H9 (cell line): ENCODE data around the gene SYT7. TPM values are rescaled to one million over a fixed set of nuclear protein-coding genes. Genes with fewer than 3 reads are reported as not detected.

ENCODE experiments used
- DNase-seq: peaks from one replicate; pipeline ENCODE4 v3.0.0-alpha.2; 2017
- H2AFZ ChIP-seq: one replicate; pipeline ENCODE4 v1.6.1; 2013; ENCODE audit warnings: mild to moderate bottlenecking, low read length, control low read depth, moderate library complexity
- H2AK5ac ChIP-seq: 2 replicates; pipeline ENCODE4 v1.6.1; 2013; ENCODE audit warnings: low read length, control low read depth, mixed read lengths; ENCODE audit not compliant: insufficient read length
- H2BK120ac ChIP-seq: one replicate; pipeline ENCODE4 v1.6.1; 2013; ENCODE audit warnings: low read depth, mild to moderate bottlenecking, low read length, control low read depth, inconsistent platforms; ENCODE audit not compliant: poor library complexity, severe bottlenecking
- H2BK12ac ChIP-seq: 2 replicates; pipeline ENCODE4 v1.6.1; 2013; ENCODE audit warnings: low read length, control low read depth, mixed read lengths, low read depth; ENCODE audit not compliant: insufficient read length
- H2BK15ac ChIP-seq: 2 replicates; pipeline ENCODE4 v1.6.1; 2013; ENCODE audit warnings: low read depth, low read length, control low read depth
- H2BK20ac ChIP-seq: one replicate; pipeline ENCODE4 v1.6.1; 2013; ENCODE audit warnings: low read depth, mild to moderate bottlenecking, low read length, control low read depth, inconsistent platforms; ENCODE audit not compliant: poor library complexity, severe bottlenecking
- H2BK5ac ChIP-seq: 2 replicates; pipeline ENCODE4 v1.6.1; 2013; ENCODE audit warnings: low read length, control low read depth, mixed read lengths; ENCODE audit not compliant: insufficient read length
- H3K14ac ChIP-seq: 2 replicates; pipeline ENCODE4 v1.6.1; 2013; ENCODE audit warnings: low read length, control low read depth; ENCODE audit not compliant: insufficient read depth
- H3K18ac ChIP-seq: 2 replicates; pipeline ENCODE4 v1.6.1; 2013; ENCODE audit warnings: low read depth, mild to moderate bottlenecking, mixed read lengths, low read length, control low read depth; ENCODE audit not compliant: insufficient read length
- H3K23ac ChIP-seq: 2 replicates; pipeline ENCODE4 v1.6.1; 2013; ENCODE audit warnings: low read length, control low read depth, mixed read lengths, low read depth; ENCODE audit not compliant: insufficient read length
- H3K23me2 ChIP-seq: 2 replicates; pipeline ENCODE4 v1.6.1; 2013; ENCODE audit warnings: low read depth, mild to moderate bottlenecking, mixed read lengths, low read length, control low read depth; ENCODE audit not compliant: insufficient read length, poor library complexity, severe bottlenecking
- H3K27ac ChIP-seq: 2 replicates; pipeline ENCODE4 v1.5.1; 2013; ENCODE audit warnings: low read length, control low read depth, mixed read lengths, low read depth; ENCODE audit not compliant: insufficient read length
- H3K27me3 ChIP-seq: 2 replicates; pipeline ENCODE4 v1.6.1; 2013; ENCODE audit warnings: low read length, control low read depth, inconsistent platforms; ENCODE audit not compliant: insufficient read depth
- H3K4ac ChIP-seq: 2 replicates; pipeline ENCODE4 v1.6.1; 2013; ENCODE audit warnings: low read depth, mild to moderate bottlenecking, control low read depth, inconsistent platforms, low read length, moderate library complexity
- H3K4me1 ChIP-seq: 2 replicates; pipeline ENCODE4 v1.6.1; 2013; ENCODE audit warnings: low read length, control low read depth, inconsistent platforms; ENCODE audit not compliant: insufficient read depth
- H3K4me2 ChIP-seq: 2 replicates; pipeline ENCODE4 v1.6.1; 2013; ENCODE audit warnings: low read length, control low read depth, mixed read lengths; ENCODE audit not compliant: insufficient read length, insufficient read depth
- H3K56ac ChIP-seq: 2 replicates; pipeline ENCODE4 v1.6.1; 2013; ENCODE audit warnings: low read depth, mild to moderate bottlenecking, mixed read lengths, low read length, control low read depth; ENCODE audit not compliant: insufficient read length
- H3K79me1 ChIP-seq: 2 replicates; pipeline ENCODE4 v1.6.1; 2013; ENCODE audit warnings: low read depth, mild to moderate bottlenecking, moderate library complexity, low read length, control low read depth, inconsistent platforms; ENCODE audit not compliant: insufficient read depth, poor library complexity, severe bottlenecking
- H3K79me2 ChIP-seq: 2 replicates; pipeline ENCODE4 v1.6.1; 2013; ENCODE audit warnings: low read length, control low read depth, inconsistent platforms; ENCODE audit not compliant: insufficient read depth
- H3K9ac ChIP-seq: 2 replicates; pipeline ENCODE4 v1.6.1; 2013; ENCODE audit warnings: low read length, control low read depth, mixed read lengths; ENCODE audit not compliant: insufficient read length; ENCODE audit errors: extremely low read depth
- H3K9me3 ChIP-seq: one replicate; pipeline ENCODE4 v1.6.1; 2013; ENCODE audit warnings: low read depth, low read length, inconsistent platforms; ENCODE audit not compliant: control insufficient read depth
- H3T11ph ChIP-seq: one replicate; pipeline ENCODE4 v1.6.1; 2013; ENCODE audit warnings: mild to moderate bottlenecking, low read length, control low read depth, inconsistent platforms
- H4K20me1 ChIP-seq: one replicate; pipeline ENCODE4 v1.6.1; 2013; ENCODE audit not compliant: control insufficient read depth, insufficient read length, insufficient read depth
- H4K5ac ChIP-seq: 2 replicates; pipeline ENCODE4 v1.6.1; 2013; ENCODE audit warnings: low read depth, mild to moderate bottlenecking, mixed read lengths, low read length, control low read depth; ENCODE audit not compliant: insufficient read length
- H4K8ac ChIP-seq: replicated peaks from 2 replicates; pipeline ENCODE4 v1.6.1; 2013; ENCODE audit warnings: low read length, control low read depth, mixed read lengths, low read depth; ENCODE audit not compliant: insufficient read length
- H4K91ac ChIP-seq: 2 replicates; pipeline ENCODE4 v1.6.1; 2013; ENCODE audit warnings: low read depth, mild to moderate bottlenecking, moderate library complexity, mixed read lengths, low read length, control low read depth; ENCODE audit not compliant: insufficient read length
- H3K27ac Mint-ChIP-seq, 3 experiments: 2 replicates in 2 of 3; 3 replicates in 1 of 3; pipeline ENCODE4 v1.8.0; 2020 to 2021; ENCODE audit warnings: mixed read lengths in 3 of 3, mild to moderate bottlenecking in 1 of 3, moderate library complexity in 1 of 3
- H3K27me3 Mint-ChIP-seq: 2 replicates; pipeline ENCODE4 v1.8.0; 2021; ENCODE audit warnings: low read depth, mild to moderate bottlenecking, moderate library complexity, mixed read lengths
- H3K36me3 Mint-ChIP-seq, 3 experiments: 2 replicates in 2 of 3; 3 replicates in 1 of 3; pipeline ENCODE4 v1.8.0; 2020 to 2021; ENCODE audit warnings: low read depth in 3 of 3, mixed read lengths in 3 of 3; ENCODE audit not compliant: insufficient read depth in 1 of 3
- H3K4me1 Mint-ChIP-seq, 2 experiments: 2 replicates each; pipeline ENCODE4 v1.8.0; 2020; ENCODE audit warnings: mixed read lengths in 2 of 2
- H3K4me3 Mint-ChIP-seq, 2 experiments: 2 replicates in 1 of 2; 3 replicates in 1 of 2; pipeline ENCODE4 v1.8.0; 2020 to 2021; ENCODE audit warnings: mild to moderate bottlenecking in 2 of 2, mixed read lengths in 2 of 2, moderate library complexity in 1 of 2
- H3K9me3 Mint-ChIP-seq, 2 experiments: 2 replicates in 1 of 2; 3 replicates in 1 of 2; pipeline ENCODE4 v1.8.0; 2020; ENCODE audit warnings: mild to moderate bottlenecking in 2 of 2, mixed read lengths in 2 of 2, moderate library complexity in 1 of 2
- WGBS: extraction: QIAGEN DNeasy Blood & Tissue Kit; methylation state at CpG from one replicate; pipeline ENCODE4 v1.1.7; 2013; ENCODE audit warnings: missing lambda C conversion rate, low lambda C conversion rate, mixed read lengths; ENCODE audit not compliant: insufficient read length; ENCODE audit errors: extremely low coverage; 5-methylcytosine and 5-hydroxymethylcytosine counted together
- total RNA-seq: library from RNA; stranded (reverse); gene quantifications from 2 replicates; pipeline ENCODE4 v1.2.1, GENCODE V29; 2021
- TF ChIP-seq, protein P1 (sequence below): fragments of 200-600 bp; sonication (generic); conservative IDR thresholded peaks from 3 replicates; pipeline ENCODE4 v1.8.0; 2021; ENCODE audit warnings: antibody characterized with exemption, mild to moderate bottlenecking

The SYT7 gene
- total RNA-seq, 1 experiment from 2014 or later, result 8.8 TPM

- no peak overlapping the region for H2BK20ac ChIP-seq
- H2BK120ac ChIP-seq, result no peak overlapping the region
- peaks cover 8% of the 10 kb centered on the region for H3K27me3 Mint-ChIP-seq
- no peak overlapping the region for H4K5ac ChIP-seq
- no peaks in the 10 kb centered on the region for H3K9me3 ChIP-seq
- H3K27ac Mint-ChIP-seq, result no peak overlapping the region
- no peaks in the 10 kb centered on the region for H3K79me2 ChIP-seq
- no CpG with 5 or more reads among the region's 3 CpGs for WGBS
- H3K23ac ChIP-seq, result no peak overlapping the region
- H3K79me1 ChIP-seq, result no peaks in the 10 kb centered on the region
- no peaks in the 10 kb centered on the region for H3K9me3 Mint-ChIP-seq
- H3K36me3 Mint-ChIP-seq, result peaks cover 0 to 4% (median 0%) of the 10 kb centered on the region in 3 experiments; a peak in 1 of 7 replicates
- no peak overlapping the region for H3K4me2 ChIP-seq
- H4K8ac ChIP-seq, result no peak overlapping the region
- H2BK12ac ChIP-seq, result no peak overlapping the region
- H2AK5ac ChIP-seq, result no peak overlapping the region
- H3K18ac ChIP-seq, result no peak overlapping the region
- H3K23me2 ChIP-seq, result no peaks in the 10 kb centered on the region
- no peak overlapping the region for H3K56ac ChIP-seq
- H3K9ac ChIP-seq, result no peak overlapping the region
- no peak for DNase-seq
- H3K14ac ChIP-seq, result no peak overlapping the region
- no peak overlapping the region for H2BK15ac ChIP-seq
- no peak overlapping the region for H2BK5ac ChIP-seq
- no peak overlapping the region for H3T11ph ChIP-seq
- no peak overlapping the region for H2AFZ ChIP-seq
- H4K20me1 ChIP-seq, result no peaks in the 10 kb centered on the region
- H3K27me3 ChIP-seq, result no peaks in the 10 kb centered on the region
- no peak overlapping the region for H3K4me3 Mint-ChIP-seq
- H4K91ac ChIP-seq, result no peak overlapping the region
- no peak overlapping the region for H3K27ac ChIP-seq
- H3K4me1 ChIP-seq, result no peaks in the 10 kb centered on the region; the same call in 1 of the 2 replicates
- H3K4me1 Mint-ChIP-seq, result peaks cover 7 to 19% of the 10 kb centered on the region in 2 experiments
- no peak overlapping the region for H3K4ac ChIP-seq
- TF ChIP-seq, protein P1, sequence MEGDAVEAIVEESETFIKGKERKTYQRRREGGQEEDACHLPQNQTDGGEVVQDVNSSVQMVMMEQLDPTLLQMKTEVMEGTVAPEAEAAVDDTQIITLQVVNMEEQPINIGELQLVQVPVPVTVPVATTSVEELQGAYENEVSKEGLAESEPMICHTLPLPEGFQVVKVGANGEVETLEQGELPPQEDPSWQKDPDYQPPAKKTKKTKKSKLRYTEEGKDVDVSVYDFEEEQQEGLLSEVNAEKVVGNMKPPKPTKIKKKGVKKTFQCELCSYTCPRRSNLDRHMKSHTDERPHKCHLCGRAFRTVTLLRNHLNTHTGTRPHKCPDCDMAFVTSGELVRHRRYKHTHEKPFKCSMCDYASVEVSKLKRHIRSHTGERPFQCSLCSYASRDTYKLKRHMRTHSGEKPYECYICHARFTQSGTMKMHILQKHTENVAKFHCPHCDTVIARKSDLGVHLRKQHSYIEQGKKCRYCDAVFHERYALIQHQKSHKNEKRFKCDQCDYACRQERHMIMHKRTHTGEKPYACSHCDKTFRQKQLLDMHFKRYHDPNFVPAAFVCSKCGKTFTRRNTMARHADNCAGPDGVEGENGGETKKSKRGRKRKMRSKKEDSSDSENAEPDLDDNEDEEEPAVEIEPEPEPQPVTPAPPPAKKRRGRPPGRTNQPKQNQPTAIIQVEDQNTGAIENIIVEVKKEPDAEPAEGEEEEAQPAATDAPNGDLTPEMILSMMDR, result no peak
These were observed 49.8 kb downstream of the SYT7 start for GRCh38 chr11:61531044-61531443.
